ENCODE data around the gene ABTB2.

DNA sequence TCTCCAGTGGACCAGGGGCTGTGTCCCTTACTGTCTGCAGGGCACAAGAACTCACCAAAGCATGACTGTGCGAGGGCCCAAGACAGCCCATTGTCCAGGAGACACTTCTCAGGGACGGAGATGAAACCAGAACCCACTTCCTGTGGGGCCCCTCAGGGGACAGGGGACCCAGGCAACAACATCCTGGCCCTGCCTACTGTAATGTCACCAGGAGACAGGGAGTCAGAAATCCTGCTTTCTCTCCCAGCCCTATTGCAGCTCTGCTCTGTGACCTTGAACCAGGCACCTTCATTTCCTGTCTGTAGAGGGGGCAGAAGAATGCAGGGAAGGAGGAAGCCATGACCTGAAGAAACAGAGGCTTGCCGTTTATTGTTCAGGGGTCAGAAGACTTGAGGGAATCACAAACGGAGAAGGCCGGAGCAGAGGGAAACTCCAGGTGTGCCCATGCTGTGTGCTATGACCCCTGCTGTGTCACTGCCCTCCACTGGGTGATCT lies 154.4 kb downstream of the ABTB2 start:
- TF ChIP-seq, protein P1, sequence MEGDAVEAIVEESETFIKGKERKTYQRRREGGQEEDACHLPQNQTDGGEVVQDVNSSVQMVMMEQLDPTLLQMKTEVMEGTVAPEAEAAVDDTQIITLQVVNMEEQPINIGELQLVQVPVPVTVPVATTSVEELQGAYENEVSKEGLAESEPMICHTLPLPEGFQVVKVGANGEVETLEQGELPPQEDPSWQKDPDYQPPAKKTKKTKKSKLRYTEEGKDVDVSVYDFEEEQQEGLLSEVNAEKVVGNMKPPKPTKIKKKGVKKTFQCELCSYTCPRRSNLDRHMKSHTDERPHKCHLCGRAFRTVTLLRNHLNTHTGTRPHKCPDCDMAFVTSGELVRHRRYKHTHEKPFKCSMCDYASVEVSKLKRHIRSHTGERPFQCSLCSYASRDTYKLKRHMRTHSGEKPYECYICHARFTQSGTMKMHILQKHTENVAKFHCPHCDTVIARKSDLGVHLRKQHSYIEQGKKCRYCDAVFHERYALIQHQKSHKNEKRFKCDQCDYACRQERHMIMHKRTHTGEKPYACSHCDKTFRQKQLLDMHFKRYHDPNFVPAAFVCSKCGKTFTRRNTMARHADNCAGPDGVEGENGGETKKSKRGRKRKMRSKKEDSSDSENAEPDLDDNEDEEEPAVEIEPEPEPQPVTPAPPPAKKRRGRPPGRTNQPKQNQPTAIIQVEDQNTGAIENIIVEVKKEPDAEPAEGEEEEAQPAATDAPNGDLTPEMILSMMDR (conservative IDR thresholded peaks at IDR 0.05; ENCODE audit: low read length), result 0 out of 2 replicates have a peak, but pooled peaks have one; percentile 22
- no peak for TF ChIP-seq EZH2phosphoT487 (IDR thresholded peaks at IDR 0.05; ENCODE audit: borderline replicate concordance, low read depth, low read length)
